Vagina (tissue), 2 donors: ENCODE data around the gene TMPRSS12. TPM values are rescaled to one million over a fixed set of nuclear protein-coding genes. Genes with fewer than 3 reads are reported as not detected.

ENCODE experiments used
- DNase-seq, 2 donors: peaks; one replicate each; pipeline ENCODE4 v3.0.0-alpha.2; 2017; ENCODE audit errors: extremely low spot score in 2 of 2
- H3K27ac ChIP-seq: fragments of 200-600 bp; sonication (generic); one replicate; pipeline ENCODE4 v1.5.1; 2019
- H3K27me3 ChIP-seq: fragments of 200-600 bp; sonication (generic); one replicate; pipeline ENCODE4 v1.5.1; 2019
- H3K36me3 ChIP-seq, 2 donors: fragments of 200-600 bp; sonication (generic); one replicate each; pipeline ENCODE4 v1.5.1; 2017 to 2019
- H3K4me1 ChIP-seq: fragments of 200-600 bp; sonication (generic); one replicate; pipeline ENCODE4 v1.5.1; 2019
- H3K4me3 ChIP-seq, 2 donors: fragments of 200-600 bp; sonication (generic); 1 replicate in 1 of 2; 2 replicates in 1 of 2; pipeline ENCODE4 v1.5.1; 2016 to 2019
- H3K9me3 ChIP-seq: fragments of 200-600 bp; sonication (generic); one replicate; pipeline ENCODE4 v1.5.1; 2019
- CTCF ChIP-seq, 3 experiments: fragments of 450-650 bp in 2 of 3; fragments of 200-600 bp in 1 of 3; sonication (generic) in 1 of 3; IDR thresholded peaks; one replicate each; pipeline ENCODE4 v1.5.1; 2017 to 2019; ENCODE audit warnings: antibody characterized with exemption in 3 of 3, mild to moderate bottlenecking in 2 of 3, moderate library complexity in 2 of 3
- POLR2A ChIP-seq, 2 donors: fragments of 450-650 bp; IDR thresholded peaks; one replicate each; pipeline ENCODE4 v1.6.1; 2017; ENCODE audit warnings: antibody characterized with exemption in 2 of 2, mild to moderate bottlenecking in 2 of 2, moderate library complexity in 2 of 2
- POLR2AphosphoS5 ChIP-seq, 2 donors: sonication (generic); formaldehyde crosslinking; IDR thresholded peaks; one replicate each; pipeline ENCODE4 v1.9.0; 2017; ENCODE audit warnings: antibody characterized with exemption in 2 of 2, mild to moderate bottlenecking in 2 of 2, low read depth in 1 of 2; ENCODE audit not compliant: insufficient read depth in 1 of 2
- intact Hi-C: fragments of 100-400 bp; cut with DNase I; formaldehyde crosslinking; loops from one replicate; pipeline ENCODE4 v1.15.1; 2023
- total RNA-seq: library from RNA; depleted of rRNA; stranded (reverse); fragments of >200 nt; gene quantifications from one replicate; pipeline ENCODE4 v1.2.3, GENCODE V29; 2016

TMPRSS12 gene
- total RNA-seq, 1 donor from 2014 or later = not detected

DNA sequence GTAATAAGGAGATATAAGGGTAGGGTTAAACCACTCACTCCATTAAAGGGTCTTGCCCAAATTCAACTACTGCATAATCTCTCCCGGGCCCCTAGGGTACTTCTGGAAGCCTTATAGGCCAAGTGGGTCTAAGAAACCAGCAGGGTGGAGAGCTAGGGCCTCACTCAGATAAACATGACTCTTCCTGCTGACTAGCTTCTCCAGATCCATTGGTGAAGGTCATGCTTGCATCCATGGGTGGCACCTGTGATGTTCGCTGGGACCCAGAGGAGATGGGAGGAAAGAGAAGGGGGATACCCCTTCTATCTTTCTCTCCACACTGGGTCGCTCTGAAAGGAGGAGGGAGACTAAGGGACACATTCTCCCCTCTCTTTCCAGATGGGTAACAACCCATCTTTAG is 73.6 kb downstream of the TMPRSS12 start:
- H3K4me3 ChIP-seq = no peak overlapping the region
- no peak overlapping the region for H3K27ac ChIP-seq
- intact Hi-C loops = no loop called here
- peaks cover 4% of the 10 kb centered on the region for H3K9me3 ChIP-seq
- no peaks in the 10 kb centered on the region for H3K36me3 ChIP-seq
- DNase-seq = no peak
- H3K27me3 ChIP-seq = no peaks in the 10 kb centered on the region
- no peak for TF ChIP-seq CTCF (IDR thresholded peaks at IDR 0.05)
- no peak for TF ChIP-seq POLR2A (IDR thresholded peaks at IDR 0.05)
- no peak for TF ChIP-seq POLR2AphosphoS5 (IDR thresholded peaks at IDR 0.05; ENCODE audit: insufficient read depth in 1 of 2, low read depth in 1 of 2)
- no peaks in the 10 kb centered on the region for H3K4me1 ChIP-seq

- intact Hi-C loops = no loop called here
- Histone ChIP-seq H3K27me3 (no peaks in the 10 kb centered on the region), H3K27ac (no peak overlapping the region), H3K4me3 (no peak overlapping the region), H3K4me1 (peaks cover 19% of the 10 kb centered on the region), H3K9me3 (peaks cover 4% of the 10 kb centered on the region), H3K36me3 (no peaks in the 10 kb centered on the region)
- no peak for DNase-seq
- no peak for TF ChIP-seq POLR2AphosphoS5 (IDR thresholded peaks at IDR 0.05; ENCODE audit: insufficient read depth in 1 of 2, low read depth in 1 of 2)
- TF ChIP-seq CTCF (IDR thresholded peaks at IDR 0.05) = no peak
- no peak for TF ChIP-seq POLR2A (IDR thresholded peaks at IDR 0.05)
Measured at GRCh38 chr12:50918584-50919316, 76.0 kb downstream of the TMPRSS12 start.

DNA sequence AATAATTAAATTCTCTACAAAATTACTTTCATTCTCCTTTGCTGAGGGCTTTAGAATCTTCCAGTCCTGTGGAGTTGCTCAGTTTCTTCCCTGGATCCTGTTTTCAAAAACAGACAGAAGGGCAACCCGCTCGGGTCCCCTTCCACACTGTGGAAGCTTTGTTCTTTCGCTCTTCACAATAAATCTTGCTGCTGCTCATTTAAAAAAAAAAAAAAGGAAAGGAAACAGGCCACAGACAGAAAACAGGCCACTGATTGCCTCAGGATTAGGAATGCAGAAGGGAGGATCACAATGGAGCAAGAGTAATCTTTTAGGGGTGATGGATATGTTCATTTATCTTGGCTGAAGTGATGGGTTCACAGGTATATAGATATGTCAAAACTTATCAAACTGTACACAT is 80.1 kb downstream of the TMPRSS12 start:
- peak in 1 of 2 donors; percentile 87 for TF ChIP-seq POLR2AphosphoS5 (IDR thresholded peaks at IDR 0.05; ENCODE audit: insufficient read depth in 1 of 2, low read depth in 1 of 2)
- no peak for TF ChIP-seq CTCF (IDR thresholded peaks at IDR 0.05)
- no peak for TF ChIP-seq POLR2A (IDR thresholded peaks at IDR 0.05)
- H3K36me3 ChIP-seq = no peaks in the 10 kb centered on the region
- peak overlapping the region; percentile 91 for H3K27ac ChIP-seq
- H3K4me3 ChIP-seq = peak overlapping the region in 1 of 2 donors; percentile 68
- DNase-seq = peak in 1 of 2 donors; percentile 65
- no peaks in the 10 kb centered on the region for H3K27me3 ChIP-seq
- no peaks in the 10 kb centered on the region for H3K9me3 ChIP-seq
- H3K4me1 ChIP-seq = peaks cover 22% of the 10 kb centered on the region
- intact Hi-C loops = loop anchor here (10.0 kb wide), 1 partner anchor 62 kb away; no protein-coding TSS in a partner anchor

DNA sequence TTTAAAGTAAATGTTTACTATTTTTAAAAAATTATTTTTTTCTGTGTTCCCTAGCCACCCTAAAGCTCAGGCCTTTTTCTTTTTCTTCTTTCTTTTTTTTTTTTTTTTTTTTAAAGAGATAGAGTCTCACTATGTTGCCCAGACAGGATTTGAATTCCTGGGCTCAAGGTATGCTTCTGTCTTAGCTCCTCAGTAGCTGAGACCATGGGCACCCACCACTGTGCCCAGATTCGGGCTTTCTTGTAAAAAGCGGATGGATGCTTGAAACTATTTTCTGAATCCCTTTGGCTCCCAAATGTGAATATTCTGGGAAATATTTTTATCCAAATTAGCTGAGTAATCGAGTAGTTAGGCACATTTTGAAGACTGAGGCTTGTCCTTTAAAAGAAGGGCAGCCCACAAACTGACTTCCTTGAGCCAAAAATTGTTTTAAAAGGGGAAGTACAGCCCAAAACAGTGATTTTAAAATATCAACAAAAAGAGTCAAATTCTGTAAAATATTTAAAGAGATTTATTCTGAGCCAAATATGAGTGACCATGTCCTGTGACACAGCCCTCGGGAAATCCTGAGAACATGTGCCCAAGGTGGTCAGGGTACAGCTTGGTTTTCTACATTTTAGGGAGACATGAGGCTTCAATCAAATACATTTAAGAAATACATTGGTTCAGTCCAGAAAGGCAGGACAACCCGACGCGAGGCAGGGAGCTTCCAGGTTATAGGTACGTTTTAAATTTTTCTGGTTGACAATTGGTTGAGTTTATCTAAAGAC is 80.8 kb downstream of the TMPRSS12 start:
- Histone ChIP-seq H3K27ac (peak overlapping the region; percentile 91), H3K27me3 (no peaks in the 10 kb centered on the region), H3K4me1 (peaks cover 28% of the 10 kb centered on the region), H3K9me3 (no peaks in the 10 kb centered on the region), H3K36me3 (no peaks in the 10 kb centered on the region), H3K4me3 (peak overlapping the region; percentile 68 to 84)
- TF ChIP-seq POLR2AphosphoS5 (IDR thresholded peaks at IDR 0.05; ENCODE audit: insufficient read depth in 1 of 2, low read depth in 1 of 2) (no peak), CTCF (IDR thresholded peaks at IDR 0.05) (no peak), POLR2A (IDR thresholded peaks at IDR 0.05) (no peak)
- peak in 1 of 2 donors; percentile 70 for DNase-seq
- intact Hi-C loops = loop anchor here (10.0 kb wide), 1 partner anchor 61 kb away; no protein-coding TSS in a partner anchor
